Panc1 (cell line): Measurements from ENCODE around the gene PPP2R5D. TPM values are rescaled to one million over a fixed set of nuclear protein-coding genes. Genes with fewer than 3 reads are reported as not detected.
A peak's percentile ranks its signal among the peaks of the same experiment; 100 is the strongest.

ENCODE experiments used
- ATAC-seq: fragments of 200-7000 bp; cut with Tn5 transposase; 2 replicates; pipeline ENCODE4 v1.9.1; 2020; ENCODE audit warnings: mild to moderate bottlenecking, moderate library complexity
- BruUV-seq: library from RNA; stranded (reverse); fragments of 400-500 nt; replicated peaks from 2 replicates; lab custom pipeline; 2021; lab: Mats Ljungman, UMichigan
- CTCF ChIA-PET: fragments of 300-600 bp; sonication (Branson Sonifier 250); formaldehyde crosslinking; loops from one replicate; lab custom pipeline; 2022; ENCODE audit warnings: antibody characterized with exemption; lab: Charles Lee
- POLR2A ChIA-PET: fragments of 300-600 bp; sonication (Branson Sonifier 250); formaldehyde crosslinking; loops from one replicate; lab custom pipeline; 2022; ENCODE audit warnings: antibody characterized with exemption; lab: Charles Lee
- DNase-seq: peaks from one replicate; pipeline ENCODE4 v3.0.0-alpha.2; 2010; ENCODE audit warnings: low read depth, low spot score
- H3K27ac ChIP-seq: 2 replicates; pipeline ENCODE4 v1.5.1; 2011; ENCODE audit warnings: mild to moderate bottlenecking, low read length, inconsistent platforms
- H3K27me3 ChIP-seq: fragments of 200-500 bp; sonication (Bioruptor generic); 2 replicates; pipeline ENCODE4 v1.6.0; 2014; ENCODE audit warnings: low read length, inconsistent platforms; ENCODE audit not compliant: control insufficient read depth, insufficient read depth
- H3K36me3 ChIP-seq: fragments of 200-500 bp; sonication (Bioruptor generic); 2 replicates; pipeline ENCODE4 v1.5.1; 2014; ENCODE audit warnings: inconsistent platforms, mild to moderate bottlenecking, low read length, moderate library complexity; ENCODE audit not compliant: control insufficient read depth, insufficient read depth
- H3K4me1 ChIP-seq: 2 replicates; pipeline ENCODE4 v1.5.1; 2011; ENCODE audit warnings: inconsistent platforms, mild to moderate bottlenecking, low read length, moderate library complexity; ENCODE audit not compliant: control insufficient read depth, insufficient read depth
- H3K4me3 ChIP-seq, 2 experiments: 2 replicates each; pipeline ENCODE4 v1.5.1; 2011 to 2012; ENCODE audit warnings: low read depth in 2 of 2, low read length in 2 of 2, mild to moderate bottlenecking in 2 of 2, inconsistent platforms in 1 of 2, moderate library complexity in 1 of 2
- H3K9me3 ChIP-seq: fragments of 200-500 bp; sonication (Bioruptor generic); 2 replicates; pipeline ENCODE4 v1.5.1; 2014; ENCODE audit warnings: low read depth, mild to moderate bottlenecking, inconsistent platforms, low read length, moderate library complexity; ENCODE audit not compliant: control insufficient read depth, insufficient read depth
- POLR2AphosphoS5 ChIP-seq: IDR thresholded peaks from 2 replicates; pipeline ENCODE4 v1.6.1; 2012; ENCODE audit warnings: mild to moderate bottlenecking, low read depth, low read length, moderate library complexity
- SIN3A ChIP-seq: IDR thresholded peaks from 2 replicates; pipeline ENCODE4 v1.6.1; 2012; ENCODE audit warnings: low read depth, mild to moderate bottlenecking, low read length, moderate library complexity, borderline replicate concordance; ENCODE audit not compliant: insufficient read depth
- TCF7L2 ChIP-seq: IDR thresholded peaks from 2 replicates; pipeline ENCODE4 v1.6.1; 2011; ENCODE audit warnings: mild to moderate bottlenecking, low read depth, low read length, inconsistent platforms
- in situ Hi-C: cut with HindIII; loops from 2 replicates; pipeline ENCODE4 v1.10.0; 2016; ENCODE audit warnings: low sequenced_read_pairs, low pct_unique_long_range_greater_than_20kb
- intact Hi-C: fragments of 100-400 bp; cut with micrococcal nuclease; formaldehyde crosslinking; loops from one replicate; pipeline ENCODE4 v1.10.0; 2022; ENCODE audit not compliant: unreplicated experiment
- total RNA-seq: library from RNA; stranded (reverse); gene quantifications from one replicate; pipeline ENCODE4 v1.2.1, GENCODE V29; 2021; ENCODE audit not compliant: unreplicated experiment
- TF ChIP-seq, protein P1 (sequence below): fragments of 450-650 bp; IDR thresholded peaks from 2 replicates; pipeline ENCODE4 v1.5.1; 2017; ENCODE audit warnings: mild to moderate bottlenecking
- TF ChIP-seq, protein P2 (sequence below), 2 experiments: IDR thresholded peaks; 2 replicates each; pipeline ENCODE4 v1.6.1; 2011 to 2012; ENCODE audit warnings: low read depth in 2 of 2, control low read depth in 1 of 2, low read length in 1 of 2, mild to moderate bottlenecking in 1 of 2, moderate library complexity in 1 of 2; ENCODE audit not compliant: insufficient read depth in 1 of 2

The PPP2R5D gene
- total RNA-seq, 1 experiment from 2014 or later: 63.6 TPM

DNA sequence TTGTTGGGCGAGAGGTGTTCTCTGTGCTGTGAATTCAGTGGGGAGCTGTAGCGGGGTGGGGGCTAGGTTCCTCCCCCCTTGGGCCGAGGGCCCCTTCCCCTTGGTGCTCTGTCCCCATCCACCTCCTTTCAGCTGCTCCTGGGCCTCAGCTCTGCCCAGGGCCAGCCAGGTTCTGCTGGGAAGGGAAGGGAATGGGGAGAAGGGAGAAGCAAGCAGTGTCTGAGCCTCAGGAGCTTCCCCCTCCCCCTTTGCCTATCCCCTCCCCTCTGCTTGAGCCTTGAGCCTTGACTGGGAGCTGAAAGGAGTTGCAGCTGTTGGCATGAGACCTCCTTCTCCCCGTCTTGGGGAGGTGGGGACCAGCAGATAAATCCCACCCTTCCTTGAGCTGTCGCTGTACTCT, 36.5 kb downstream of the PPP2R5D start:
- ATAC-seq: peak; percentile 43

DNA sequence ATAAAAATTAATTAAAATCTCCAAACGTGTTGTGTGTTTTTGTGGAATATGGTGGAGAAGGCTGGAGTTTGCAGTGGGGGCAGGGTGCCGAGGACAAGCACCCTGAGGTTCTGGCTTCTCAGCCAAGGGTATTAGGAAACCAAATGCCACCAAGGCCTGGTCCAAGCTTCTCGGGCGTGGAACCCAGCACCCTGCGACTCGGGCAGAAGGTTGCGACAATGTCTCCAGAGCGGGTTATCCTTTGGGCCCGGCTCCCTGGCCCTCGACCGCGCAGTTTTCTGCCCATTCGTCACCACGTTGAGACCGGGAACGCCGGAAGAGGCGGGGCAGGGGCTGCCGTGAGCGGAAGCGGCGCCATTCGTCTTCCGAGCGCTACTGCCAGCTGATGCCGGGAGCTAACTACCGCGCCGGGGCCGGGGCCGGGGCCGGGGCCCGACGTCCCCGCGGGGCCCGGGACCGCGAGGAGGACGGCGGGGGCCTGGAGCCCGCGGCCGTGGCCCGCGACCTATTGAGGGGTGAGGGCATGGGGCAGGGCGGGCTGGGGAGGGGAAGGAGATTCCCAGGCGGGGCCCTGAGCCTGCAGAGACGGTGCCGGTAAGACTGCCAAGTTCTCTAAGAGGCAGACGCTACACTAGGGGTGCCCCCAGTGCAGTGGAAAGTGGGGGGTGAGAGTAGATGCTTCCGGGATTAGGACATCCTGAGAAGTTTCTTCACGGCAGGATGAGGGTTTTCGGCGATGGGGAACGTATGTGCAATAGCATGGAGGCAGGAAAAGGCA, 37.1 kb downstream of the PPP2R5D start, which contains the start of gene RRP36:
RRP36 (plus strand) TSS at position 354 of the 778 bp plus-strand sequence; CDS start at position 386, 32 bp downstream.
- intact Hi-C loops (no loop called here), in situ Hi-C loops (no loop called here)
- Histone ChIP-seq H3K27me3 (no peaks in the 10 kb centered on the region), H3K4me1 (peaks cover 14% of the 10 kb centered on the region), H3K9me3 (no peaks in the 10 kb centered on the region), H3K27ac (peak within 1 kb of the TSS; percentile 89), H3K36me3 (peaks cover 5% of the 10 kb centered on the region; the same call in 1 of the 2 replicates), H3K4me3 (peak within 1 kb of the TSS; percentile 63 to 99)
- BruUV-seq: no TSS peak
- CTCF ChIA-PET: interaction anchor here (1.1 kb wide), 1 partner anchor 120 kb away, joined by 3 read pairs; no protein-coding TSS in a partner anchor
- no peak for DNase-seq
- POLR2A ChIA-PET: interaction anchor here (0.6 to 1.2 kb wide), 4 partner anchors 17 to 706 kb away, joined by 3 to 5 read pairs (median 3); no protein-coding TSS in a partner anchor
- no peak for TF ChIP-seq TCF7L2
- peak; percentile 78 for TF ChIP-seq POLR2AphosphoS5
- peak; percentile 66; the same call in 1 of the 2 replicates for TF ChIP-seq SIN3A
- peak; percentile 96 for ATAC-seq

More for the DNA sequence above, 36.5 kb downstream of the PPP2R5D start:
- POLR2A ChIA-PET: interaction anchor here (0.6 to 0.7 kb wide), 3 partner anchors 16 to 706 kb away, joined by 3 to 5 read pairs (median 3); no protein-coding TSS in a partner anchor
- peaks cover 5% of the 10 kb centered on the region; the same call in 1 of the 2 replicates for H3K36me3 ChIP-seq
- H3K4me1 ChIP-seq: peaks cover 17% of the 10 kb centered on the region
- TF ChIP-seq, protein P1, sequence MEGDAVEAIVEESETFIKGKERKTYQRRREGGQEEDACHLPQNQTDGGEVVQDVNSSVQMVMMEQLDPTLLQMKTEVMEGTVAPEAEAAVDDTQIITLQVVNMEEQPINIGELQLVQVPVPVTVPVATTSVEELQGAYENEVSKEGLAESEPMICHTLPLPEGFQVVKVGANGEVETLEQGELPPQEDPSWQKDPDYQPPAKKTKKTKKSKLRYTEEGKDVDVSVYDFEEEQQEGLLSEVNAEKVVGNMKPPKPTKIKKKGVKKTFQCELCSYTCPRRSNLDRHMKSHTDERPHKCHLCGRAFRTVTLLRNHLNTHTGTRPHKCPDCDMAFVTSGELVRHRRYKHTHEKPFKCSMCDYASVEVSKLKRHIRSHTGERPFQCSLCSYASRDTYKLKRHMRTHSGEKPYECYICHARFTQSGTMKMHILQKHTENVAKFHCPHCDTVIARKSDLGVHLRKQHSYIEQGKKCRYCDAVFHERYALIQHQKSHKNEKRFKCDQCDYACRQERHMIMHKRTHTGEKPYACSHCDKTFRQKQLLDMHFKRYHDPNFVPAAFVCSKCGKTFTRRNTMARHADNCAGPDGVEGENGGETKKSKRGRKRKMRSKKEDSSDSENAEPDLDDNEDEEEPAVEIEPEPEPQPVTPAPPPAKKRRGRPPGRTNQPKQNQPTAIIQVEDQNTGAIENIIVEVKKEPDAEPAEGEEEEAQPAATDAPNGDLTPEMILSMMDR: no peak
- TF ChIP-seq TCF7L2 (no peak), SIN3A (no peak), POLR2AphosphoS5 (no peak)
- TF ChIP-seq, protein P2, sequence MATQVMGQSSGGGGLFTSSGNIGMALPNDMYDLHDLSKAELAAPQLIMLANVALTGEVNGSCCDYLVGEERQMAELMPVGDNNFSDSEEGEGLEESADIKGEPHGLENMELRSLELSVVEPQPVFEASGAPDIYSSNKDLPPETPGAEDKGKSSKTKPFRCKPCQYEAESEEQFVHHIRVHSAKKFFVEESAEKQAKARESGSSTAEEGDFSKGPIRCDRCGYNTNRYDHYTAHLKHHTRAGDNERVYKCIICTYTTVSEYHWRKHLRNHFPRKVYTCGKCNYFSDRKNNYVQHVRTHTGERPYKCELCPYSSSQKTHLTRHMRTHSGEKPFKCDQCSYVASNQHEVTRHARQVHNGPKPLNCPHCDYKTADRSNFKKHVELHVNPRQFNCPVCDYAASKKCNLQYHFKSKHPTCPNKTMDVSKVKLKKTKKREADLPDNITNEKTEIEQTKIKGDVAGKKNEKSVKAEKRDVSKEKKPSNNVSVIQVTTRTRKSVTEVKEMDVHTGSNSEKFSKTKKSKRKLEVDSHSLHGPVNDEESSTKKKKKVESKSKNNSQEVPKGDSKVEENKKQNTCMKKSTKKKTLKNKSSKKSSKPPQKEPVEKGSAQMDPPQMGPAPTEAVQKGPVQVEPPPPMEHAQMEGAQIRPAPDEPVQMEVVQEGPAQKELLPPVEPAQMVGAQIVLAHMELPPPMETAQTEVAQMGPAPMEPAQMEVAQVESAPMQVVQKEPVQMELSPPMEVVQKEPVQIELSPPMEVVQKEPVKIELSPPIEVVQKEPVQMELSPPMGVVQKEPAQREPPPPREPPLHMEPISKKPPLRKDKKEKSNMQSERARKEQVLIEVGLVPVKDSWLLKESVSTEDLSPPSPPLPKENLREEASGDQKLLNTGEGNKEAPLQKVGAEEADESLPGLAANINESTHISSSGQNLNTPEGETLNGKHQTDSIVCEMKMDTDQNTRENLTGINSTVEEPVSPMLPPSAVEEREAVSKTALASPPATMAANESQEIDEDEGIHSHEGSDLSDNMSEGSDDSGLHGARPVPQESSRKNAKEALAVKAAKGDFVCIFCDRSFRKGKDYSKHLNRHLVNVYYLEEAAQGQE (IDR thresholded peaks at IDR 0.05; ENCODE audit: insufficient read depth in 1 of 2, low read depth in 2 of 2, low read length in 1 of 2): no peak
- H3K27ac ChIP-seq: peak overlapping the region; percentile 89
- in situ Hi-C loops (no loop called here), intact Hi-C loops (no loop called here)
- DNase-seq: no peak
- no peaks in the 10 kb centered on the region for H3K9me3 ChIP-seq
- H3K4me3 ChIP-seq: peak overlapping the region; percentile 63 to 99
- CTCF ChIA-PET: interaction anchor here (1.1 kb wide), 1 partner anchor 119 kb away, joined by 3 read pairs; no protein-coding TSS in a partner anchor
- H3K27me3 ChIP-seq: no peaks in the 10 kb centered on the region
- BruUV-seq: no TSS peak
